HEK293 (cell line): Measurements from ENCODE around the gene OR2V1.

Source experiments
- HOXD13 ChIP-seq: sonication (generic); formaldehyde crosslinking; IDR thresholded peaks from 2 replicates; pipeline ENCODE4 v1.8.0; 2022; ENCODE audit warnings: missing genetic modification reagents, borderline replicate concordance
- KLF10 ChIP-seq: fragments of 450-650 bp; IDR thresholded peaks from 2 replicates; pipeline ENCODE4 v1.5.1; 2018; ENCODE audit warnings: missing biosample characterization, mild to moderate bottlenecking, missing genetic modification characterization
- PRDM1 ChIP-seq: fragments of 450-650 bp; formaldehyde crosslinking; IDR thresholded peaks from 2 replicates; pipeline ENCODE4; 2016; ENCODE audit warnings: missing biosample characterization, missing genetic modification characterization
- SETDB1 ChIP-seq: IDR thresholded peaks from one replicate; pipeline ENCODE4 v1.6.1; 2017; ENCODE audit warnings: mild to moderate bottlenecking, low read length, moderate library complexity, mixed read lengths; ENCODE audit not compliant: insufficient read length
- SP2 ChIP-seq: fragments of 450-650 bp; formaldehyde crosslinking; IDR thresholded peaks from 2 replicates; pipeline ENCODE4 v1.5.1; 2016; ENCODE audit warnings: missing biosample characterization, missing genetic modification characterization
- ZBTB8A ChIP-seq: fragments of 450-650 bp; formaldehyde crosslinking; IDR thresholded peaks from 2 replicates; pipeline ENCODE4 v1.5.1; 2016; ENCODE audit warnings: missing biosample characterization, missing genetic modification characterization
- ZFHX2 ChIP-seq: fragments of 450-650 bp; formaldehyde crosslinking; conservative IDR thresholded peaks from 2 replicates; pipeline ENCODE4 v1.5.1; 2016; ENCODE audit warnings: missing biosample characterization, missing genetic modification characterization
- ZNF16 ChIP-seq: fragments of 450-650 bp; formaldehyde crosslinking; IDR thresholded peaks from 2 replicates; pipeline ENCODE4 v1.5.1; 2016; ENCODE audit warnings: low read depth, missing biosample characterization, missing genetic modification characterization
- ZNF202 ChIP-seq: fragments of 450-650 bp; formaldehyde crosslinking; IDR thresholded peaks from 2 replicates; pipeline ENCODE4 v1.5.1; 2016; ENCODE audit warnings: missing biosample characterization, missing genetic modification characterization, borderline replicate concordance
- ZNF211 ChIP-seq: fragments of 450-650 bp; formaldehyde crosslinking; IDR thresholded peaks from 2 replicates; pipeline ENCODE4 v1.5.1; 2016; ENCODE audit warnings: low read depth, missing biosample characterization, missing genetic modification characterization
- ZNF221 ChIP-seq: fragments of 450-650 bp; formaldehyde crosslinking; IDR thresholded peaks from 2 replicates; pipeline ENCODE4 v1.5.1; 2017; ENCODE audit warnings: missing biosample characterization, missing genetic modification characterization, borderline replicate concordance
- ZNF366 ChIP-seq: fragments of 450-650 bp; formaldehyde crosslinking; conservative IDR thresholded peaks from 2 replicates; pipeline ENCODE4 v1.5.1; 2016; ENCODE audit warnings: missing biosample characterization, missing genetic modification characterization
- ZNF426 ChIP-seq: fragments of 450-650 bp; formaldehyde crosslinking; IDR thresholded peaks from 2 replicates; pipeline ENCODE4 v1.5.1; 2017; ENCODE audit warnings: missing biosample characterization, missing genetic modification characterization, mild to moderate bottlenecking, inconsistent platforms, moderate library complexity
- ZNF501 ChIP-seq: fragments of 450-650 bp; formaldehyde crosslinking; IDR thresholded peaks from 2 replicates; pipeline ENCODE4 v1.5.1; 2016; ENCODE audit warnings: missing biosample characterization, missing genetic modification characterization
- ZNF530 ChIP-seq: fragments of 450-650 bp; formaldehyde crosslinking; IDR thresholded peaks from 2 replicates; pipeline ENCODE4 v1.5.1; 2016; ENCODE audit warnings: low read depth, missing biosample characterization, missing genetic modification characterization
- ZNF555 ChIP-seq: fragments of 450-650 bp; formaldehyde crosslinking; conservative IDR thresholded peaks from 2 replicates; pipeline ENCODE4 v1.5.1; 2017; ENCODE audit warnings: missing biosample characterization, mild to moderate bottlenecking, missing genetic modification characterization, inconsistent platforms
- ZNF560 ChIP-seq: fragments of 450-650 bp; formaldehyde crosslinking; IDR thresholded peaks from 2 replicates; pipeline ENCODE4 v1.5.1; 2017; ENCODE audit warnings: missing biosample characterization, missing genetic modification characterization, borderline replicate concordance
- ZNF585B ChIP-seq: fragments of 450-650 bp; formaldehyde crosslinking; IDR thresholded peaks from 2 replicates; pipeline ENCODE4 v1.5.1; 2016; ENCODE audit warnings: missing biosample characterization, missing genetic modification characterization
- ZNF600 ChIP-seq: fragments of 450-650 bp; formaldehyde crosslinking; IDR thresholded peaks from 2 replicates; pipeline ENCODE4 v1.5.1; 2016; ENCODE audit warnings: missing biosample characterization, missing genetic modification characterization
- ZNF610 ChIP-seq: fragments of 450-650 bp; formaldehyde crosslinking; IDR thresholded peaks from 2 replicates; pipeline ENCODE4 v1.5.1; 2016; ENCODE audit warnings: missing biosample characterization, missing genetic modification characterization, borderline replicate concordance
- ZNF626 ChIP-seq: fragments of 450-650 bp; sonication (Bioruptor Pico); formaldehyde crosslinking; IDR thresholded peaks from 2 replicates; pipeline ENCODE4 v1.5.1; 2018; ENCODE audit warnings: missing biosample characterization, missing genetic modification characterization, inconsistent platforms
- ZNF654 ChIP-seq: fragments of 450-650 bp; formaldehyde crosslinking; IDR thresholded peaks from 2 replicates; pipeline ENCODE4 v1.5.1; 2016; ENCODE audit warnings: low read depth, missing biosample characterization, missing genetic modification characterization
- ZNF658 ChIP-seq: fragments of 450-650 bp; formaldehyde crosslinking; IDR thresholded peaks from 2 replicates; pipeline ENCODE4; 2016; ENCODE audit warnings: missing biosample characterization, missing genetic modification characterization
- ZNF768 ChIP-seq: fragments of 450-650 bp; formaldehyde crosslinking; IDR thresholded peaks from 2 replicates; pipeline ENCODE4 v1.5.1; 2018; ENCODE audit warnings: missing biosample characterization, mild to moderate bottlenecking, missing genetic modification characterization
- ZNF791 ChIP-seq: fragments of 450-650 bp; formaldehyde crosslinking; IDR thresholded peaks from 2 replicates; pipeline ENCODE4 v1.5.1; 2016; ENCODE audit warnings: missing biosample characterization, missing genetic modification characterization
- ZNF830 ChIP-seq: fragments of 450-650 bp; IDR thresholded peaks from 2 replicates; pipeline ENCODE4 v1.5.0; 2018; ENCODE audit warnings: missing biosample characterization, missing genetic modification characterization, low read depth, mild to moderate bottlenecking, moderate library complexity
- ZSCAN23 ChIP-seq: fragments of 450-650 bp; formaldehyde crosslinking; IDR thresholded peaks from 2 replicates; pipeline ENCODE4 v1.5.1; 2016; ENCODE audit warnings: missing biosample characterization, missing genetic modification characterization
- ZSCAN30 ChIP-seq: fragments of 450-650 bp; IDR thresholded peaks from 2 replicates; pipeline ENCODE4 v1.5.1; 2018; ENCODE audit warnings: missing biosample characterization, mild to moderate bottlenecking, missing genetic modification characterization, moderate library complexity
- TF ChIP-seq, protein P1 (sequence below): fragments of 450-650 bp; IDR thresholded peaks from 2 replicates; pipeline ENCODE4 v1.5.1; 2018; ENCODE audit warnings: missing biosample characterization, mild to moderate bottlenecking, missing genetic modification characterization
- TF ChIP-seq, protein P2 (sequence below): fragments of 450-650 bp; formaldehyde crosslinking; IDR thresholded peaks from 2 replicates; pipeline ENCODE4 v1.5.1; 2016; ENCODE audit warnings: missing biosample characterization, missing genetic modification characterization
- TF ChIP-seq, protein P3 (sequence below): fragments of 450-650 bp; formaldehyde crosslinking; optimal IDR thresholded peaks from 2 replicates; pipeline ENCODE3; 2016; ENCODE audit warnings: missing biosample characterization, mild to moderate bottlenecking, missing genetic modification characterization
- TF ChIP-seq, protein P4 (sequence below): fragments of 450-650 bp; formaldehyde crosslinking; IDR thresholded peaks from 2 replicates; pipeline ENCODE4 v1.5.1; 2017; ENCODE audit warnings: missing biosample characterization, missing genetic modification characterization

The OR2V1 gene

DNA sequence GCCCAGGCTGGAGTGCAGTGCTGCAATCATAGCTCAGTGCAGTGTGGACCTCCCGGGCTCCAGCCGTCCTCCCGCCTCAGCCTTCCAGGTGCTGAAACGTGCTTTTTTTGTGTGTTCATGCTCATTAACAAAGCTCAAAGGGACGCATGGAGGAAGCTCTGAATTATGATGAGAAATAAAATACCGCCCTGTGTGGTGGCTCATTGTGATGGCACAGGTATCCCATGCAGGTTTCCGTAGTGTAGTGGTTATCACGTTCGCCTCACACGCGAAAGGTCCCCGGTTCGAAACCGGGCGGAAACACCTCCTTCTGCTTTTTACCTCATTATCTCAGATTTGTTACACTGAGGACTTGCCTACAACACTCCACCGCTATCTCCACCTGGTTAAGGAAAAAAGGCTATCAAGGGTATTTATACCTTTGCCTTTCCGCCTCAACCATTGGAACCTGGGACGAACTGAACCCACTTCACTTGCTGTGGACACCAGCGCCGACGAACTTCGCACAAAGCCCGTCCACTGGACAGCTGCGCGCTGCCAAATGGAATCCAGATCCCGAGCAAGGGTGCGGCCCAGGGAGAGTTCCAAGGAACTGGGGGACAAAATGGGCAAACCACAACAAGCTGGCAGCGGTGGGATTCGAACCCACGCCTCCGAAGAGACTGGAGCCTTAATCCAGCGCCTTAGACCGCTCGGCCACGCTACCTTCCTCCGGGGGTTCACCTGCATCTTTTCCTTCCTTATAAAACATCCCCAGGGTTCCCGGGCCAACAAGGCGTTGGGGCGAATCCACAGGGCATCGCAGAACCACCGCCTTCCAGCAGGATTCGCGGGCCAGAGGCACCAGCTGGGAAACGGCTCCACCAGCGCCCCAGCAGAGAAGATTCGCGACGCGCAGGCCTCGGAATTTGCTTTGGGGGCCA is 42.7 kb upstream of the OR2V1 start (continued):
- TF ChIP-seq ZNF626 (tag by site-specific recombination): no peak; the same call in 1 of the 2 replicates
- TF ChIP-seq ZNF501 (tag by site-specific recombination): peak; percentile 95; the same call in 1 of the 2 replicates
- TF ChIP-seq ZNF610 (tag by site-specific recombination): peak; percentile 73; the same call in 1 of the 2 replicates
- TF ChIP-seq ZNF791 (tag by site-specific recombination): no peak
- TF ChIP-seq ZNF555 (tag by site-specific recombination): no peak
- peak; percentile 86 for TF ChIP-seq KLF10 (tag by site-specific recombination)
- TF ChIP-seq, protein P1, sequence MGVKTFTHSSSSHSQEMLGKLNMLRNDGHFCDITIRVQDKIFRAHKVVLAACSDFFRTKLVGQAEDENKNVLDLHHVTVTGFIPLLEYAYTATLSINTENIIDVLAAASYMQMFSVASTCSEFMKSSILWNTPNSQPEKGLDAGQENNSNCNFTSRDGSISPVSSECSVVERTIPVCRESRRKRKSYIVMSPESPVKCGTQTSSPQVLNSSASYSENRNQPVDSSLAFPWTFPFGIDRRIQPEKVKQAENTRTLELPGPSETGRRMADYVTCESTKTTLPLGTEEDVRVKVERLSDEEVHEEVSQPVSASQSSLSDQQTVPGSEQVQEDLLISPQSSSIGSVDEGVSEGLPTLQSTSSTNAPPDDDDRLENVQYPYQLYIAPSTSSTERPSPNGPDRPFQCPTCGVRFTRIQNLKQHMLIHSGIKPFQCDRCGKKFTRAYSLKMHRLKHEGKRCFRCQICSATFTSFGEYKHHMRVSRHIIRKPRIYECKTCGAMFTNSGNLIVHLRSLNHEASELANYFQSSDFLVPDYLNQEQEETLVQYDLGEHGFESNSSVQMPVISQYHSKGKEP: peak; percentile 93
- TF ChIP-seq ZSCAN23: no peak; the same call in 1 of the 2 replicates
- peak; percentile 86 for TF ChIP-seq PRDM1 (tag by site-specific recombination)
- peak; percentile 29; the same call in 1 of the 2 replicates for TF ChIP-seq ZNF221 (tag by site-specific recombination)
- TF ChIP-seq ZFHX2: no peak
- peak; percentile 100 for TF ChIP-seq ZNF600 (tag by site-specific recombination)
- no peak for TF ChIP-seq ZNF768 (tag by site-specific recombination)
- TF ChIP-seq, protein P2, sequence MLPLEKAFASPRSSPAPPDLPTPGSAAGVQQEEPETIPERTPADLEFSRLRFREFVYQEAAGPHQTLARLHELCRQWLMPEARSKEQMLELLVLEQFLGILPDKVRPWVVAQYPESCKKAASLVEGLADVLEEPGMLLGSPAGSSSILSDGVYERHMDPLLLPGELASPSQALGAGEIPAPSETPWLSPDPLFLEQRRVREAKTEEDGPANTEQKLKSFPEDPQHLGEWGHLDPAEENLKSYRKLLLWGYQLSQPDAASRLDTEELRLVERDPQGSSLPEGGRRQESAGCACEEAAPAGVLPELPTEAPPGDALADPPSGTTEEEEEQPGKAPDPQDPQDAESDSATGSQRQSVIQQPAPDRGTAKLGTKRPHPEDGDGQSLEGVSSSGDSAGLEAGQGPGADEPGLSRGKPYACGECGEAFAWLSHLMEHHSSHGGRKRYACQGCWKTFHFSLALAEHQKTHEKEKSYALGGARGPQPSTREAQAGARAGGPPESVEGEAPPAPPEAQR (tag by site-specific recombination): no peak
- TF ChIP-seq ZNF426 (tag by site-specific recombination): no peak
- peak; percentile 85 for TF ChIP-seq ZNF366
- TF ChIP-seq ZNF585B (tag by site-specific recombination): peak; percentile 95
- peak; percentile 99 for TF ChIP-seq ZBTB8A
- no peak for TF ChIP-seq ZNF530 (tag by site-specific recombination)
- TF ChIP-seq ZNF560: no peak
- no peak for TF ChIP-seq ZNF654 (tag by site-specific recombination)
- TF ChIP-seq ZNF16 (tag by site-specific recombination): peak; percentile 15; the same call in 1 of the 2 replicates
- TF ChIP-seq, protein P3, sequence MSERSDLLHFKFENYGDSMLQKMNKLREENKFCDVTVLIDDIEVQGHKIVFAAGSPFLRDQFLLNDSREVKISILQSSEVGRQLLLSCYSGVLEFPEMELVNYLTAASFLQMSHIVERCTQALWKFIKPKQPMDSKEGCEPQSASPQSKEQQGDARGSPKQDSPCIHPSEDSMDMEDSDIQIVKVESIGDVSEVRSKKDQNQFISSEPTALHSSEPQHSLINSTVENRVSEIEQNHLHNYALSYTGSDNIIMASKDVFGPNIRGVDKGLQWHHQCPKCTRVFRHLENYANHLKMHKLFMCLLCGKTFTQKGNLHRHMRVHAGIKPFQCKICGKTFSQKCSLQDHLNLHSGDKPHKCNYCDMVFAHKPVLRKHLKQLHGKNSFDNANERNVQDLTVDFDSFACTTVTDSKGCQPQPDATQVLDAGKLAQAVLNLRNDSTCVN (tag by site-specific recombination): peak; percentile 74
- no peak for TF ChIP-seq HOXD13 (CRISPR knock-in tag)
- TF ChIP-seq SP2 (tag by site-specific recombination): peak; percentile 61
- no peak for TF ChIP-seq ZNF211
- TF ChIP-seq, protein P4, sequence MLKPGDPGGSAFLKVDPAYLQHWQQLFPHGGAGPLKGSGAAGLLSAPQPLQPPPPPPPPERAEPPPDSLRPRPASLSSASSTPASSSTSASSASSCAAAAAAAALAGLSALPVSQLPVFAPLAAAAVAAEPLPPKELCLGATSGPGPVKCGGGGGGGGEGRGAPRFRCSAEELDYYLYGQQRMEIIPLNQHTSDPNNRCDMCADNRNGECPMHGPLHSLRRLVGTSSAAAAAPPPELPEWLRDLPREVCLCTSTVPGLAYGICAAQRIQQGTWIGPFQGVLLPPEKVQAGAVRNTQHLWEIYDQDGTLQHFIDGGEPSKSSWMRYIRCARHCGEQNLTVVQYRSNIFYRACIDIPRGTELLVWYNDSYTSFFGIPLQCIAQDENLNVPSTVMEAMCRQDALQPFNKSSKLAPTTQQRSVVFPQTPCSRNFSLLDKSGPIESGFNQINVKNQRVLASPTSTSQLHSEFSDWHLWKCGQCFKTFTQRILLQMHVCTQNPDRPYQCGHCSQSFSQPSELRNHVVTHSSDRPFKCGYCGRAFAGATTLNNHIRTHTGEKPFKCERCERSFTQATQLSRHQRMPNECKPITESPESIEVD (tag by site-specific recombination): 0 out of 2 replicates have a peak, but pooled peaks have one; percentile 51
- TF ChIP-seq ZSCAN30 (tag by site-specific recombination): peak; percentile 95
- no peak for TF ChIP-seq ZNF658 (tag by site-specific recombination)
- TF ChIP-seq ZNF830 (tag by site-specific recombination): peak; percentile 85
- no peak for TF ChIP-seq ZNF202 (tag by site-specific recombination)
- no peak for TF ChIP-seq SETDB1
